IMR-90 (cell line): ENCODE data around the gene FNIP1.

ENCODE experiments used
- CTCF ChIP-seq: conservative IDR thresholded peaks from 2 replicates; pipeline ENCODE4 v1.5.1; 2012; ENCODE audit warnings: mild to moderate bottlenecking, low read depth, low read length, improper control_type of control experiment
- RCOR1 ChIP-seq: IDR thresholded peaks from 2 replicates; pipeline ENCODE4 v1.6.1; 2012; ENCODE audit warnings: mild to moderate bottlenecking, low read length, improper control_type of control experiment; ENCODE audit not compliant: insufficient replicate concordance

GRCh38 chr5:131640043-131640856 lies 156.6 kb downstream of the FNIP1 start:
- TF ChIP-seq RCOR1: no peak
- TF ChIP-seq CTCF: no peak
